ENCODE data around the gene SPEN. TPM values are rescaled to one million over a fixed set of nuclear protein-coding genes. Genes with fewer than 3 reads are reported as not detected.

The SPEN gene
- total and polyA plus RNA-seq, 10 of the 15 experiments (the other 5 are each of a cell fraction or from before 2014, with no cell fraction given), result 5.2 to 58.7 (median 20.1) TPM

GRCh38 chr1:15966081-15966955, 118.8 kb downstream of the SPEN start:
- Histone ChIP-seq H4K20me1 (ENCODE audit: control insufficient read depth, insufficient read depth) (no peaks in the 10 kb centered on the region), H3K4me3 (peak overlapping the region; percentile 43; the same call in 1 of the 2 replicates), H3K36me3 (ENCODE audit: control insufficient read depth in 2 of 2, insufficient read depth in 2 of 2, low read length in 1 of 2) (peaks cover 8 to 17% of the 10 kb centered on the region in 2 experiments), H3K27ac (ENCODE audit: control insufficient read depth, insufficient read depth) (peak overlapping the region; percentile 87), H3K4me2 (ENCODE audit: control insufficient read depth, insufficient read depth) (peak overlapping the region; percentile 99), H3K79me2 (ENCODE audit: control insufficient read depth, insufficient read depth, low read length) (peaks cover 29% of the 10 kb centered on the region), H3K9me3 (replicated peaks; ENCODE audit: control insufficient read depth, insufficient read depth, low read length) (peaks cover 6% of the 10 kb centered on the region; the same call in 2 of the 3 replicates), H3K27me3 (replicated peaks in 1 of 2; ENCODE audit: control insufficient read depth in 2 of 2, insufficient read depth in 2 of 2, low read length in 1 of 2) (no peaks in the 10 kb centered on the region), H3K4me1 (ENCODE audit: control insufficient read depth, insufficient read depth, low read length) (peaks cover 55% of the 10 kb centered on the region), H2AFZ (ENCODE audit: control insufficient read depth, low read depth, low read length) (no peak overlapping the region), H3K9ac (ENCODE audit: control insufficient read depth, insufficient read depth, low read length) (peak overlapping the region; percentile 58)
- ChIA-PET SMC1A (ENCODE audit: uncharacterized antibody, unreplicated experiment) (interaction anchor here (0.5 to 9.1 kb wide), 9 partner anchors 9 to 151 kb away, joined by 3 to 78 read pairs (median 3); partner anchors contain the start of gene ZBTB17), RAD21 (ENCODE audit: unreplicated experiment) (interaction anchor here (0.6 to 9.8 kb wide), 11 partner anchors 8 to 151 kb away, joined by 3 to 116 read pairs (median 6); partner anchors contain the start of genes SRARP and ZBTB17), POLR2A (interaction anchor here (0.6 to 5.4 kb wide), 9 partner anchors 8 to 178 kb away, joined by 3 to 47 read pairs (median 4); partner anchors contain the start of genes SPEN and ZBTB17), CTCF (interaction anchor here (1.0 to 10.1 kb wide), 5 partner anchors 8 to 133 kb away, joined by 3 to 68 read pairs (median 5); partner anchors contain the start of gene ZBTB17)
- DNase-seq (ENCODE audit: low read depth, low spot score), result peak; percentile 94
- TSS peak; percentile 66 for BruUV-seq (replicated peaks)
- ATAC-seq, result peak; percentile 80
- intact Hi-C loops (cut with micrococcal nuclease; ENCODE audit: unreplicated experiment) (loop anchor here (1.0 to 5.0 kb wide), 3 partner anchors 9 to 119 kb away; partner anchors contain the start of gene SPEN), in situ Hi-C loops (cut with MboI) (no loop called here)
- FAIRE-seq, result peak; percentile 96
- WGBS (ENCODE audit: insufficient coverage, insufficient replicate concordance, low lambda C conversion rate, missing lambda C conversion rate), result 13% methylated on average over 18 of the region's 18 CpGs
- no peak for TF ChIP-seq KAT2A (conservative IDR thresholded peaks at IDR 0.05; ENCODE audit: control insufficient read depth, low read depth, low read length)
- 0 out of 2 replicates have a peak, but pooled peaks have one; percentile 40 for TF ChIP-seq TAF1 (IDR thresholded peaks at IDR 0.05; ENCODE audit: borderline replicate concordance, low read depth, low read length)
- TF ChIP-seq NR2C2 (IDR thresholded peaks at IDR 0.05; ENCODE audit: borderline replicate concordance, control insufficient read depth, insufficient read length, low read depth), result no peak
- no peak; the same call in 1 of the 2 replicates for TF ChIP-seq SREBF1 (IDR thresholded peaks at IDR 0.05; ENCODE audit: low read length)
- TF ChIP-seq SPI1 (IDR thresholded peaks at IDR 0.05; ENCODE audit: borderline replicate concordance, insufficient read depth, low read depth, low read length), result peak; percentile 76
- TF ChIP-seq CREM (IDR thresholded peaks at IDR 0.05; ENCODE audit: low read depth), result peak; percentile 80
- peak; percentile 85 for TF ChIP-seq ZBED1 (IDR thresholded peaks at IDR 0.05; ENCODE audit: borderline replicate concordance)
- TF ChIP-seq SIN3A (IDR thresholded peaks at IDR 0.05; ENCODE audit: low read depth, low read length), result no peak; the same call in 1 of the 2 replicates
- TF ChIP-seq LARP7 (IDR thresholded peaks at IDR 0.05), result 0 out of 2 replicates have a peak, but pooled peaks have one; percentile 38
- no peak for TF ChIP-seq SIX5 (IDR thresholded peaks at IDR 0.05; ENCODE audit: low read depth, low read length, severe bottlenecking)
- no peak for TF ChIP-seq FOXK2 (IDR thresholded peaks at IDR 0.05)
- TF ChIP-seq ZNF274 (IDR thresholded peaks at IDR 0.05; ENCODE audit: insufficient read depth, insufficient read length), result no peak
- no peak for TF ChIP-seq WRNIP1 (IDR thresholded peaks at IDR 0.05; ENCODE audit: borderline replicate concordance, low read depth, low read length)
- 0 out of 2 replicates have a peak, but pooled peaks have one; percentile 23 for TF ChIP-seq TCF3 (IDR thresholded peaks at IDR 0.05; ENCODE audit: borderline replicate concordance, insufficient read depth, low read depth, low read length)
- peak; percentile 82 for TF ChIP-seq SP1 (IDR thresholded peaks at IDR 0.05; ENCODE audit: low read depth, low read length)
- no peak for TF ChIP-seq CBX5 (IDR thresholded peaks at IDR 0.05; ENCODE audit: low read depth)
- peak; percentile 80 for TF ChIP-seq JUND (IDR thresholded peaks at IDR 0.05; ENCODE audit: low read depth, low read length)
- TF ChIP-seq RB1 (IDR thresholded peaks at IDR 0.05; ENCODE audit: borderline replicate concordance), result peak; percentile 51; the same call in 1 of the 2 replicates
- TF ChIP-seq, protein P1, sequence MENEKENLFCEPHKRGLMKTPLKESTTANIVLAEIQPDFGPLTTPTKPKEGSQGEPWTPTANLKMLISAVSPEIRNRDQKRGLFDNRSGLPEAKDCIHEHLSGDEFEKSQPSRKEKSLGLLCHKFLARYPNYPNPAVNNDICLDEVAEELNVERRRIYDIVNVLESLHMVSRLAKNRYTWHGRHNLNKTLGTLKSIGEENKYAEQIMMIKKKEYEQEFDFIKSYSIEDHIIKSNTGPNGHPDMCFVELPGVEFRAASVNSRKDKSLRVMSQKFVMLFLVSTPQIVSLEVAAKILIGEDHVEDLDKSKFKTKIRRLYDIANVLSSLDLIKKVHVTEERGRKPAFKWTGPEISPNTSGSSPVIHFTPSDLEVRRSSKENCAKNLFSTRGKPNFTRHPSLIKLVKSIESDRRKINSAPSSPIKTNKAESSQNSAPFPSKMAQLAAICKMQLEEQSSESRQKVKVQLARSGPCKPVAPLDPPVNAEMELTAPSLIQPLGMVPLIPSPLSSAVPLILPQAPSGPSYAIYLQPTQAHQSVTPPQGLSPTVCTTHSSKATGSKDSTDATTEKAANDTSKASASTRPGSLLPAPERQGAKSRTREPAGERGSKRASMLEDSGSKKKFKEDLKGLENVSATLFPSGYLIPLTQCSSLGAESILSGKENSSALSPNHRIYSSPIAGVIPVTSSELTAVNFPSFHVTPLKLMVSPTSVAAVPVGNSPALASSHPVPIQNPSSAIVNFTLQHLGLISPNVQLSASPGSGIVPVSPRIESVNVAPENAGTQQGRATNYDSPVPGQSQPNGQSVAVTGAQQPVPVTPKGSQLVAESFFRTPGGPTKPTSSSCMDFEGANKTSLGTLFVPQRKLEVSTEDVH (IDR thresholded peaks at IDR 0.05; ENCODE audit: low read depth, partially characterized antibody), result no peak
- peak; percentile 77 for TF ChIP-seq ATF2 (IDR thresholded peaks at IDR 0.05; ENCODE audit: low read length)
